ENCODE measurements around the gene DTD1. TPM values are rescaled to one million over a fixed set of nuclear protein-coding genes. Genes with fewer than 3 reads are reported as not detected.
A peak's percentile ranks its signal among the peaks of the same experiment; 100 is the strongest.

DTD1 gene
- total RNA-seq, 2 donors from 2014 or later, result 15.5 to 16.9 TPM

- TF ChIP-seq, protein P1, sequence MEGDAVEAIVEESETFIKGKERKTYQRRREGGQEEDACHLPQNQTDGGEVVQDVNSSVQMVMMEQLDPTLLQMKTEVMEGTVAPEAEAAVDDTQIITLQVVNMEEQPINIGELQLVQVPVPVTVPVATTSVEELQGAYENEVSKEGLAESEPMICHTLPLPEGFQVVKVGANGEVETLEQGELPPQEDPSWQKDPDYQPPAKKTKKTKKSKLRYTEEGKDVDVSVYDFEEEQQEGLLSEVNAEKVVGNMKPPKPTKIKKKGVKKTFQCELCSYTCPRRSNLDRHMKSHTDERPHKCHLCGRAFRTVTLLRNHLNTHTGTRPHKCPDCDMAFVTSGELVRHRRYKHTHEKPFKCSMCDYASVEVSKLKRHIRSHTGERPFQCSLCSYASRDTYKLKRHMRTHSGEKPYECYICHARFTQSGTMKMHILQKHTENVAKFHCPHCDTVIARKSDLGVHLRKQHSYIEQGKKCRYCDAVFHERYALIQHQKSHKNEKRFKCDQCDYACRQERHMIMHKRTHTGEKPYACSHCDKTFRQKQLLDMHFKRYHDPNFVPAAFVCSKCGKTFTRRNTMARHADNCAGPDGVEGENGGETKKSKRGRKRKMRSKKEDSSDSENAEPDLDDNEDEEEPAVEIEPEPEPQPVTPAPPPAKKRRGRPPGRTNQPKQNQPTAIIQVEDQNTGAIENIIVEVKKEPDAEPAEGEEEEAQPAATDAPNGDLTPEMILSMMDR (IDR thresholded peaks at IDR 0.05), result no peak
- Histone ChIP-seq H3K27me3 (no peaks in the 10 kb centered on the region), H3K4me3 (no peak overlapping the region), H3K9me3 (no peaks in the 10 kb centered on the region), H3K36me3 (peaks cover 10% of the 10 kb centered on the region), H3K27ac (no peak overlapping the region), H3K4me1 (peaks cover 0 to 9% of the 10 kb centered on the region in 2 donors)
- DNase-seq (ENCODE audit: low spot score), result no peak
Observed at GRCh38 chr20:18571578-18571977, 16.3 kb upstream of the DTD1 start.

DNA sequence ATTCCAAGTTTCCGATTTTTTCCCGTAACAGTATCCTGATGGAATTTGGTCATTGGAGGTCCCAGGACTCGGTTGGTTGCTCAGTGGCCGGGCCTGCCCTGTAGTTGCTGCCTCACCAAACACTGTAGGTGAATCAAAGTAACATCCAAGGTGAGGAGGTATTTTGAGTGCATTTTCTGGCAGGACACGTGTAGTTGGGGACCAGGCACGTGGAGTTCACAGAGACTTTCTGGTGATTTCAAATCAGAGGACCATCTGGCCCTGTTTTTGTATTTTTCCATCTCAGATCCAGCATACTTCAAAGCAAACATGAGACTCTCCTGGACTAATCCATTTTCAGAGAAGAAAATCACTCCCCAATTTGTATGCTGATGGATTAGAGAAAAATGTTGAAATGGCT is 9.9 kb upstream of the DTD1 start:
- no peak overlapping the region for H3K27ac ChIP-seq
- H3K27me3 ChIP-seq, result no peaks in the 10 kb centered on the region
- H3K4me3 ChIP-seq, result no peak overlapping the region
- no peaks in the 10 kb centered on the region for H3K4me1 ChIP-seq
- no peaks in the 10 kb centered on the region for H3K9me3 ChIP-seq
- DNase-seq (ENCODE audit: low spot score), result no peak
- H3K36me3 ChIP-seq, result no peaks in the 10 kb centered on the region
- TF ChIP-seq, protein P1 (IDR thresholded peaks at IDR 0.05), result no peak

GRCh38 chr20:18578581-18578980 is 9.3 kb upstream of the DTD1 start:
- TF ChIP-seq, protein P1 (IDR thresholded peaks at IDR 0.05), result no peak
- H3K36me3 ChIP-seq, result no peaks in the 10 kb centered on the region
- no peaks in the 10 kb centered on the region for H3K9me3 ChIP-seq
- H3K27me3 ChIP-seq, result no peaks in the 10 kb centered on the region
- no peak overlapping the region for H3K27ac ChIP-seq
- no peak overlapping the region for H3K4me3 ChIP-seq
- H3K4me1 ChIP-seq, result no peaks in the 10 kb centered on the region
- no peak for DNase-seq (ENCODE audit: low spot score)

- DNase-seq (ENCODE audit: low spot score), result no peak
- Histone ChIP-seq H3K4me1 (no peaks in the 10 kb centered on the region), H3K36me3 (no peaks in the 10 kb centered on the region), H3K27ac (no peak overlapping the region), H3K9me3 (no peaks in the 10 kb centered on the region), H3K4me3 (no peak overlapping the region), H3K27me3 (no peaks in the 10 kb centered on the region)
- TF ChIP-seq, protein P1 (IDR thresholded peaks at IDR 0.05), result no peak
Observed at GRCh38 chr20:18580012-18580411, 7.8 kb upstream of the DTD1 start.

DNA sequence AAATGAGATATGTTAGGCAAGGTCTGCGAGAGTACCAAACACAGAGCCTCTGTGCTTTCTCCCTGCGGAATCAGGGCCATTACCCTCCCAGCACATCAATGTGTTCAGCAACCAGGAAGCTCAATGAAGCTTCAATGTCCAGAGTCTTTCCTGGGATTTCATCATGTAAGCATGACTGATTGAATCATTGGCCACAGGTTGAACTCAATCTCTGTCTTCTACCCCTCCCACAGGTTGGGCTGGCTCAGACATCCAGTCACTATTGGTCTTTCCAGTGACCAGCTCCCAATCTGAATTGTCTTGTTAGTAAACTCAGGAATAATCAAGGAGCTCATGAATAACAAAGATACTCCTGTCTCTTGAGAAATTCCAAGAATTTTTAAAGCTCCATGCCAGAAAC is 2.7 kb upstream of the DTD1 start:
- TF ChIP-seq, protein P1 (IDR thresholded peaks at IDR 0.05), result no peak
- no peaks in the 10 kb centered on the region for H3K36me3 ChIP-seq
- DNase-seq (ENCODE audit: low spot score), result no peak
- H3K27me3 ChIP-seq, result no peaks in the 10 kb centered on the region
- H3K4me1 ChIP-seq, result peaks cover 0 to 12% of the 10 kb centered on the region in 2 donors
- no peaks in the 10 kb centered on the region for H3K9me3 ChIP-seq
- no peak overlapping the region for H3K27ac ChIP-seq
- no peak overlapping the region for H3K4me3 ChIP-seq

DNA sequence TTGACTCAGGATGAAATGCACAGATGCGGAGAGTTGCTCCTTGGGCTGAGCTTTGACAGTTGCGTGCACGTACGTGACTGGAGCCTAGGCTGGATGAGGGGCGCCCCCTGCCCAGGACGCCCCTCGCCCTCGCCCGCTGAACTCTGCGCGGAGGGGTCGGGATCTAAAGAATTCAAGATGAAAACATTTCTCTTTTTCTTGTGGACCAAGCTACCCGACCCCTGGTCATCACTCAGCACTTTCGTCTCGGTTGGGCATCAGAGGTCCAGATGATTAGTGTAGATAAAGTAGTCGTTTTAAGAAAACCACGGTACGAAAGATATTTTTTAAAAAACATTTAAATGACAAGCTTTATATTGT is 700 bp downstream of the DTD1 start:
- peak overlapping the region; percentile 76 to 81 for H3K27ac ChIP-seq

More for the DNA sequence above, 700 bp downstream of the DTD1 start:
- no peaks in the 10 kb centered on the region for H3K27me3 ChIP-seq
- peak overlapping the region; percentile 81 to 96 for H3K4me3 ChIP-seq
- TF ChIP-seq, protein P1 (IDR thresholded peaks at IDR 0.05), result no peak
- no peak for DNase-seq (ENCODE audit: low spot score)
- no peaks in the 10 kb centered on the region for H3K9me3 ChIP-seq
- H3K36me3 ChIP-seq, result no peaks in the 10 kb centered on the region
- peaks cover 0 to 12% of the 10 kb centered on the region in 2 donors for H3K4me1 ChIP-seq
